A673 (cell line): Measurements from ENCODE around the gene CFAP97D2.

ENCODE experiments used
- EZH2 ChIP-seq: fragments of 200-600 bp; sonication (generic); IDR thresholded peaks from 2 replicates; pipeline ENCODE4 v1.6.1; 2017; ENCODE audit warnings: borderline replicate concordance, low read depth, mild to moderate bottlenecking, mixed read lengths, antibody characterized with exemption, low read length; ENCODE audit not compliant: poor library complexity, severe bottlenecking
- TF ChIP-seq, protein P1 (sequence below): fragments of 300-800, 200-600 bp; sonication (generic); conservative IDR thresholded peaks from 2 replicates; pipeline ENCODE4 v1.5.1; 2017; ENCODE audit warnings: low read depth, mild to moderate bottlenecking, antibody characterized with exemption, low read length, moderate library complexity, mixed read lengths

DNA sequence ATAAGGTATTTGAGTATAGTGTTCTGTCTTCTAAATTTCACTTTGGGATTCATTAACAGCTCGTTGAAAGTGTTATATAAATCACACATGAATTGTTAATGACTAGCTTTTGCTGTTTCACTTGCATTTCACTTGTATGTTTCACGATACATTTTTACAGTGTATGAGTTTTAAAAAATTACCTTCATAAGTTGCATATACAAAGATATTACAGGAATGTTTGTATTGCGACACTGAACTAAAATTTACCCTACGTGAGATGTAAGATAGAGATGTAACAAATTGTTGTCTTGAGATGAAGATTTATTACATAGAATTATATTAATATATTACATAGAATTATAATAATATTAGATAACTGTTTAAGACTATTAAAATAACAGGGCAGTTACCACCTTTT lies 57.2 kb downstream of the CFAP97D2 start:
- no peak for TF ChIP-seq EZH2
- TF ChIP-seq, protein P1, sequence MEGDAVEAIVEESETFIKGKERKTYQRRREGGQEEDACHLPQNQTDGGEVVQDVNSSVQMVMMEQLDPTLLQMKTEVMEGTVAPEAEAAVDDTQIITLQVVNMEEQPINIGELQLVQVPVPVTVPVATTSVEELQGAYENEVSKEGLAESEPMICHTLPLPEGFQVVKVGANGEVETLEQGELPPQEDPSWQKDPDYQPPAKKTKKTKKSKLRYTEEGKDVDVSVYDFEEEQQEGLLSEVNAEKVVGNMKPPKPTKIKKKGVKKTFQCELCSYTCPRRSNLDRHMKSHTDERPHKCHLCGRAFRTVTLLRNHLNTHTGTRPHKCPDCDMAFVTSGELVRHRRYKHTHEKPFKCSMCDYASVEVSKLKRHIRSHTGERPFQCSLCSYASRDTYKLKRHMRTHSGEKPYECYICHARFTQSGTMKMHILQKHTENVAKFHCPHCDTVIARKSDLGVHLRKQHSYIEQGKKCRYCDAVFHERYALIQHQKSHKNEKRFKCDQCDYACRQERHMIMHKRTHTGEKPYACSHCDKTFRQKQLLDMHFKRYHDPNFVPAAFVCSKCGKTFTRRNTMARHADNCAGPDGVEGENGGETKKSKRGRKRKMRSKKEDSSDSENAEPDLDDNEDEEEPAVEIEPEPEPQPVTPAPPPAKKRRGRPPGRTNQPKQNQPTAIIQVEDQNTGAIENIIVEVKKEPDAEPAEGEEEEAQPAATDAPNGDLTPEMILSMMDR: no peak
